Activated T-cell treated with anti-CD3 and anti-CD28 coated beads for 24 hours (primary cell): Measurements from ENCODE around the gene CTXN1.
"Not testable (repeated sequence)": the region's sequence is repeated elsewhere in the genome, so short reads cannot be mapped to it uniquely, and the experiment has no call there.

Experiments used
- DNase-seq: peaks from one replicate; pipeline ENCODE4 v3.0.0-alpha.2; 2020; ENCODE audit warnings: low read depth

CTXN1 gene

DNA sequence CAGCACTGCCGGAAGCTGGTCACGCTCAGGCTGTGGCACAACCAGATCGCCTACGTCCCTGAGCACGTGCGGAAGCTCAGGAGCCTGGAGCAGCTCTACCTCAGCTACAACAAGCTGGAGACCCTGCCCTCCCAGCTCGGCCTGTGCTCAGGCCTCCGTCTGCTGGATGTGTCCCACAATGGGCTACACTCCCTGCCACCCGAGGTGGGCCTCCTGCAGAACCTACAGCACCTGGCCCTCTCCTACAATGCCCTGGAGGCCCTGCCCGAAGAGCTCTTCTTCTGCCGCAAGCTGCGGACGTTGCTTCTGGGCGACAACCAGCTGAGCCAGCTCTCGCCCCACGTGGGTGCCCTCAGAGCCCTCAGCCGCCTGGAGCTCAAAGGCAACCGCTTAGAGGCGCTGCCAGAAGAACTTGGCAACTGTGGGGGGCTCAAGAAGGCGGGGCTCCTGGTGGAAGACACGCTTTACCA lies 25.5 kb downstream of the CTXN1 start:
- DNase-seq = no peak

GRCh38 chr19:7899751-7900378 lies 26.1 kb downstream of the CTXN1 start:
- no peak for DNase-seq

- DNase-seq = no peak
Measured at GRCh38 chr19:7898967-7899366, 27.0 kb downstream of the CTXN1 start.

- no peak for DNase-seq
Measured at GRCh38 chr19:7897292-7897691, 28.6 kb downstream of the CTXN1 start.

- DNase-seq = no peak
Measured at GRCh38 chr19:7895565-7895964, 30.4 kb downstream of the CTXN1 start.

DNA sequence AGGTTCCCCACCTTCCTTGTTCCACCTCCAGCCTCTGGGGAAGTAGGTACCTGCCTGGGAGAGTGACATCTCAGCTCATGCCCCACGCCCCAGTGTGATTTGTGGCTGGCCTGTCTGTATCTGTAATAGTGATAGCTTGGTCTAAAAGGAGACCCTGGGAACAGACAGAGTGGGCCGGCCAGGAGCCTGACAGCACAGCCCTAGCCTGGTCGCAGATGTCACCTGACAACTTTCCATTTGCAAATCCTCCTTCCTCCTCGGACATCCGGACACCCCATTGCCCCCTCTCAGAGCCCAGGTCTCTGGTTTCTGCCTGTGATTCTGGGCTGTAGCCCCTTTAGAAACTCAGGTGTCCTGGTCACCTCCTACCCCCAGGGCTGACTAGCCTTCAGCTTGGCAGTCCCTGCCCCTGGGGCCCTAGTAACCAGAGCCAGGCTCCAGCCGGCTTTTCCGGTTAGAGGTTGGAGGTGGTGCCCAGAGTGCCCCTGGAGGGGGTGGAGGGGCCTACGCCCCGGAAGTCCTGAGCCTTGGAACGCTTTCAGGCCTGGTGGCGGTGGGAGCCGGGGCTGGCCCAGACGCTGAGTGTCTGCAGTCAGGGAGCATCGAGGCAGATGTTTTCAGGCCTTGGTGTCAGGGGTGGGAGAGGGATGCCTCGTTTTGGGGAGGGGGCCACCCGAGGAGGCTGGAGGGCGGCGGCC lies 31.2 kb downstream of the CTXN1 start:
- DNase-seq = no peak

- DNase-seq = not testable (repeated sequence)
Measured at GRCh38 chr19:7893362-7894101, 32.4 kb downstream of the CTXN1 start.

DNA sequence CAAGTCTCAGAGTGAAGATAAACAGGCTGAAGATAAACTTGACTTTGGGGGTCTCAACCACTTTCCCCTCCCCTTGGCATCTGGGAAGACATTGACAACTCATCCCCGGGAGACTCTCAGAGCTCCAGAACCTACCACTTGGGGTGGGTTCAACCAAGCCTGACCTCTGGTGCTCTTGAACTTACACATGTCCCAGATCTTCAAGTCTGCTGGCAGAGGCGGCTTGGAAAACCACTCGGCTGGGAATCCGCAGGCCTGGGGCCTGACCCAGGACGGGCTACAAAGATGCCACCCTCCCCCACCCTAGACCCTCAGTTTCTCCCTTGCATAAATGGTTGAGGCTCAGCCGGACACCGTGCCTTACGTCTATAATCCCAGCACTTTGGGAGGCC lies 37.1 kb downstream of the CTXN1 start:
- DNase-seq = no peak

DNA sequence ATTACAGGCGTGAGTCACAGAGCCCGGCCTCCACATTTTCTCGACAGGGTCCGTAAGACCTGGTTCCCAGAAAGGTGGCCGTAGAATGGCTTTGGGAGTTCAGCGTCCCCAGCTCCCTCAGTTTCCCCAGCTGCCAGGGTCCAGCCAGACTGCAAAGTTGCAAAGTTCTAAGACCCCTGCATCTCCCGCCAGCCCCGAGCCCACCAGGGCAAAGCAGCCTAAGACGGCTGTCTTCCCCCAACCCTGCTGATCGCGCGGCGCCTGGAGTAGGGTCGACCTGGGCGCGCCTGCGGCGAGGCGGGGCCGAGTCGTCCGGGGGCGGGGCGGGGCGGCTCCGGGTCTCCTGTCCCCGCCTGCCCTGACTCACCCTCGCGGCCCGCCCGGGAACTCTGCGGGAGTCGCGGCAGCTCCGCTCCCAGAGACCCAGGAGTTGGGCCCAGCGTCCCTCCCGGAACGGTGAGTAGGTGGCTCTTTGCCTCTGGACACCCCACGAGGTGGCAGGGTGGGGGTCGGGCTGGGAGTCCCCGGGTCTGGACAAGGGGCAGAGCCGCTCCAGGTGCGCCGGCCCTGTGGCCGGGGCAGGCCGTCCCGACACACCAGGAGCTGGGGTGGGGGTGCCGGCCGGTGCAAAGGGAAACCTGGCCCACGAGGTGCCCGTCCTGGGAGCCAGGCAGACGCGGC lies 37.6 kb downstream of the CTXN1 start, which contains the start of gene LRRC8E:
LRRC8E (plus strand) TSS at position 366 of the 681 bp plus-strand sequence. CDS start 7,094 bp downstream, outside the sequence.
- DNase-seq = peak; percentile 30

DNA sequence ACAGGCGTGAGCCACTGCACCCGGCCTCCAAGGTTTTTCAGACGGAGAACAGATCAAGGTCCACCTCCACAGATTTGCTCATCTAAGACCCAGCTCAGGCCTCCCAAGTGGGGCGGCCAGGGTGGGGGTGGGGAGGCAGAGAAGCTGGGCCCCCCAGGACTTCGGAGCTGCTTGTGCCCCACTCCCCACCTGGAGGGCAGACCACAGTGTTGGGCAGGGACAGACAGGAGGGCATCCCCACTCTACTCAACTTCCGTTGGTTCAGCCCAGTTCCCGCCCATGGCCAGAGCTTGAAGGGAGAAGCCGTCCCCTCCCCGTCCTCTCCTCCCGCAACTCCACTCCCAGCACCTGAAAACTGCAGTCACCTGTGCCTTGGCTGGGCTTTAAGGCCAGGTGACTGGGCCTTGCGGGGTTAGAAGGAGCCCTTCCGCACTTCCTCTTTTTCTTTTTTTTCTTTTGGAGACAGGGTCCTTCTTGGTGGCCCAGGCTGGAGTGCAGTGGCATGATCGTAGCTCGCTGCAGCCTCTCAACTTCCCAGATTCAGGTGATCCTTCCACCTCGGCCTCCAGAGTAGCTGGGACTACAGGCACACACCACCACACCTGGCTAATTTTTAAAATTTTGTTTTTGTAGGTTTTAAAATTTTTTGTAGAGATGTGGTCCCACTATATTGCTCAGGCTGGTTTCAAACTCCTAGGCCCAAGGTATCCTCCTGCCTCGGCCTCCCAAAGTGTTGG lies 38.4 kb downstream of the CTXN1 start:
- DNase-seq = no peak

DNA sequence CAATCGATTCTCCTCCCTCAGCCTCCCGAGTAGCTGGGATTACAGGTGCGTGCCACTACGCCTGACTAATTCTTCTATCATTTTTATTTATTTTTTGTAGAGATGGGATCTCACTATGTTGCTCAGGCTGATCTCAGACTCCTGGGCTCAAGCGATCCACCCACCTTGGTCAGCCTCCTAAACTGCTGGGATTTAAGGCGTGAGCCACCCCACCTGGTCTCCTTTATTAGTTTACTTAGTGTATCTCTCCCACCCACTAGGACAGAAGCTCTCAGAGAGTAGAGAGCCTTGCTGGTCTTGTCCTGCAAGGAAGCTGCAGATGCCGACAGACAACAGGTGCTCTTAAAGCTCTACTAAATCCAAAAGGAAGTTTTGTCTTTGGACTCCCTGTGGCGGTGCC lies 40.1 kb downstream of the CTXN1 start:
- DNase-seq = no peak

- no peak for DNase-seq
Measured at GRCh38 chr19:7883796-7884570, 42.0 kb downstream of the CTXN1 start.

GRCh38 chr19:7883105-7883504 lies 42.8 kb downstream of the CTXN1 start:
- no peak for DNase-seq

GRCh38 chr19:7881910-7882309 lies 44.0 kb downstream of the CTXN1 start:
- no peak for DNase-seq

- no peak for DNase-seq
Measured at GRCh38 chr19:7879836-7880235, 46.1 kb downstream of the CTXN1 start.

DNA sequence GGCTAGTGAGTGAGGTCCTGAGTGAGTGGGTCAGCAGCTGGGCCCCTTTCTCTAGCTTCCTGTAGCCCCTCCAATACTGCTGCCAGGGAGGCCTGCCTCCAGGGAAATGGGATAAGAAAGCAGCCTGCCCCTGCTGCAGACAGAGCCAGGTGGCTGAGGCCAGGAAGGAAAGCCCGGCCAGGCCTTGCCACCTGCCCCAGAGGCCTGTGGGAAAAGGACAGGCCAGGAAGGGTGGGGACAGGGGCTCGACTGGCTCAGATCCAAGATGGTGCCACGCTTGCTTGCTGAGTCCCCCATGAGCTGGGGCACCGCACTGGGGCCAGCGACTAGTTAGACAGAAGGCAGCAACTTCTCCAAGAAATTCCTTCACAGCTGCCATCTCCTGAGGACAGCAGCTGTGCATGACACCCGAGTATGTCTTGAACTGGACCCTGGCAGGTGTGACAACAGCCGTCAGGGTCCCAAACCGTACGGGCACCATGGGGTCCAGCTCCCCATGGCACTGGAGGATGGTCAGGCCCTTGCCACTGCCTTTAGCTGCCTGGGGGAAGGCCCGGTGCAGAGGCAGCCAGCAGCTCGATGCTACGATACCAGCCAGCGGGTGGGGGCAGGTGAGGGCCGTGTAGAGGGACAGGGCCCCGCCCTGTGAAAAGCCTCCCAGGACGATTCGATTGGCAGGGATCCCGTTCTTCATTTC lies 46.7 kb downstream of the CTXN1 start:
- DNase-seq = no peak

GRCh38 chr19:7877249-7877836 lies 48.6 kb downstream of the CTXN1 start:
- DNase-seq = no peak

DNA sequence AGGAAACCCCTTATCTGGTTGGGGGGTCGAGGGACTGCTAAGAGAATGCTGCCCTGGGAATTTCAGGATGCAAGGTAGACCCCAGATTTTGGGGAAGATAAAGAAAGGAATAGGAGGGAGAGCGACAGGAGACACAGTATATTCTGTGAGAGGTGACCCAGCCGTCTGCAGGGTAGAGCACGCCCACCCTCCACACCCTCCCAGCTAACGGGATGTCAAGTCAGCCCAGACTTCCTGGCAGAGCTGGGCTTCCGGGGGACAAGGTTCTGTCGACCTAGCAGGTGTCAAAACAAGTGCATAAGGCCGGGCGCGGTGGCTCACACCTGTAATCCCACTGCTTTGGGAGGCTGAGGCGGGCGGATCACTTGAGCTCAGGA lies 51.0 kb downstream of the CTXN1 start:
- DNase-seq = no peak
